Medulla oblongata (tissue), 1 donor: ENCODE measurements around the gene ESRRA.
A peak's percentile ranks its signal among the peaks of the same experiment; 100 is the strongest.

ENCODE experiments used
- DNase-seq: peaks from one replicate; pipeline ENCODE4 v3.0.0-alpha.2; 2015; ENCODE audit errors: extremely low spot score

ESRRA gene

DNA sequence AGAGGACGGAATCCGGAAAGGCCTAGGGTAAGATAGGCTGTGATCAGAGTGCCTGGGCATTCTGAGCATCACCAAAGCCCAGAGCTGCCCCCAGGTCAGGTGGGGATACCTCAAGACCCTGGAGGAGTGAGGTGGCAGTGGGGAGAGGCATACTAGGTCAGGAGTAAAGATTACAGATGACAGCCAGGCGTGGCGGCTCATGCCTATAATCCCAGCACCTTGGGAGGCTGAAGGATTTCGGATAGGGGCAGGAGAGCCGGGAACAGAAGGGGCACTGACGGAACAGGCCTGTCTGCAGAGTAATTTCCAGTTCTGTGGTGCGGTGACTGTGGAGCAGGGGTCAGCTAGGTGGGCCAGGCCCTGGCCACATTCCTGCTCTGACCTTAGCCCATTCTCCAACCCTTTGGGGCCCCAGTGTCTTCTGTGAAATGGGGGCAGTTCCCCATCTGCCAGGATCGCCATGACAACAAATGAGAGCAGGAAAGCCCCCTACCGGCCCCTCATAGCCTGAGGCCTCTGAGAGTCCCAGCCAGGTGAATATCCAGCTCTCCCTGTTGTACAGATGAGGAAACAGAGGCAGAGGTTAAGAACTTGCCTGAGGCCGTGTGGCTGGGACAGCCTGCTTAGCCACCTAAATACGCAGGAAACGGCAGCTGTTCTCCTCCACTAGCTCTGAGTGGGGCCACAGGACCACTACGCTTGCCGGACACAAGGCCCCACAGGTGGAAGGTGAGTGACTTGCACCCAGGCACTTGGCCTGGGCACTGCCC is 30.1 kb upstream of the ESRRA start:
- DNase-seq, result no peak

DNA sequence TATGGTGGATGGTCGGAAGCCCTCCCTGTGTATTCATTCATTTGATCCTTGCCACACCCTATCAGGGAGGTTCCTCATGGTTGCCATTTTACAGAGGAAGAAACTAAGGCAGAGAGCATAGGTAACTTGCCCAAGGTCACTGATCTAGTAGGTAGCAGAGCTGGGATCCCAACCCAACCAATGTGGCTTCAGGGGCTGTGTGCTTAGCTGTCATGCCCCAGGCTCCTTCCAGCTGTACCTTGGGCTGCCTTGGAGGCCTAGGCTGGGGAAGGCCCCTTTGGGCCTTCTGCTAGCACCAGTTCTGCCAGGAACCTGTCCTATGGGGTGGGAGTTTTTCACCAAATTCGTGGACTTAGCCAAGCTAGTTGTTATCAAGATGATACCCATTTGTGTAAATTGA is 29.5 kb upstream of the ESRRA start:
- DNase-seq, result no peak

DNA sequence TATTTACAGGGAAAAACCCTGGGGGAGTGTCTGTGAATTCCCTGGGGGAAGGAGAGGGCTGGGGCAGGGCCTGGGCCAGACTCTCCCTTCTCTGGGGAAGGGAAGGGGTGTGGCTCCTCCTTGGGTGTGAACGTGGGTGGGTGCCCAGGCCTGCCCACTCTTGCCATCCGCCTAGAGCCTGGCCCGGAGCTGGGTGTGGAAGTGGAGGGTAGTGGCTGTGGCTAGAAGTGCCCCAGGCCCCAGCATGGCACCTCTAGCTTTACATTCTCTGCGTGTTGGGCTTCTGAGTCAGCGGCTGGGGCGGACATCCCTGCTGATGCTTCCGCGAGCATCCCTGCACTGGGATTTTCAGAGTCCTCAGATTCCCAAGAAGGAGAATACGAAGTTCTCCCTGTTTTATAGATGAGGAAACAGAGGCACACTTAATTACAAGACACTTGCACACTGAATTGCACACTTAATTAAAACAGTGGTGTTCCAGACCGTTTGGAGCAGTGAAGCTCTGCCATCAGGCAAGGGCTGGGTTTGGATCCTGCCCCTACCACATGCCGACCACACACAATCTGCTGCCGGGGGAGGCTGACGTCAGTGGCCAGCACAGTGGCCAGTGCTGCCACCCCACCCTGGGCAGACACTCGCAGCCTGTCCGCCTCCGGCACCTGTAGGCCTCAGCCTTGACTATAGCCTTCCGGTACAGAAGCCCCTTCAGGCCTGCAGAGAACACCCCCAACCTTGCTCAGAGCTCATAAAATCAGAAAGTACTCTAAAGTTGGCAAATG is 28.5 kb upstream of the ESRRA start:
- no peak for DNase-seq

DNA sequence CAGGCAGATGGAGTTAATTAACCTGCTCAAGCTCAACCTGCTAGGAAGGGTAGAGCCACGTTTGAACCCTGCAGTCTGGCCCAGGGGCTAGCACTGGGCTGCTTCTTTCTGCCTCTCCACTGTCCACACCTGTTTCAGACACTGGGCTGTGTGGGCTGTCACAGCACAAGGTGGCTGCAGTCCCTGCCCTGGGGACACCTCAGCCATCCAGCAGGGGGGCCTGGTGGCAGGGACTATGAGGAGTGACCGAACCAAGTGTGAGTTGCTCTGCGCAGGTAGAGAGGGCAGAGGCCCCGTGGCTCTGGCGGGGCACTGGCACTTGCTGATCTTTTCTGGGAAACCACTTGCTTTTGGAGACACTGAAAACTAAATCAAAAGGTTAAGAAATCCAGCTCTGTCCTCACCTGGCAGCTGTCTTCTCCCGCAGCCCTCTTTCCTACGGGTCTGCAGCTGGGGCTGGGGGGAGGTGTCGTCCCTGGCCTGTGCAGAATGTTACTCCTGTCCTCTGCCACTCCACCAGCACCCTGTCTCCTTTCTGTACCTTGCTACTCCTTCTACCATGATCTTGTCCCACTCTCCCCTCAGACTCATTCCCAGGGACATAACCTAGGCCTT is 26.6 kb upstream of the ESRRA start:
- DNase-seq, result no peak

DNA sequence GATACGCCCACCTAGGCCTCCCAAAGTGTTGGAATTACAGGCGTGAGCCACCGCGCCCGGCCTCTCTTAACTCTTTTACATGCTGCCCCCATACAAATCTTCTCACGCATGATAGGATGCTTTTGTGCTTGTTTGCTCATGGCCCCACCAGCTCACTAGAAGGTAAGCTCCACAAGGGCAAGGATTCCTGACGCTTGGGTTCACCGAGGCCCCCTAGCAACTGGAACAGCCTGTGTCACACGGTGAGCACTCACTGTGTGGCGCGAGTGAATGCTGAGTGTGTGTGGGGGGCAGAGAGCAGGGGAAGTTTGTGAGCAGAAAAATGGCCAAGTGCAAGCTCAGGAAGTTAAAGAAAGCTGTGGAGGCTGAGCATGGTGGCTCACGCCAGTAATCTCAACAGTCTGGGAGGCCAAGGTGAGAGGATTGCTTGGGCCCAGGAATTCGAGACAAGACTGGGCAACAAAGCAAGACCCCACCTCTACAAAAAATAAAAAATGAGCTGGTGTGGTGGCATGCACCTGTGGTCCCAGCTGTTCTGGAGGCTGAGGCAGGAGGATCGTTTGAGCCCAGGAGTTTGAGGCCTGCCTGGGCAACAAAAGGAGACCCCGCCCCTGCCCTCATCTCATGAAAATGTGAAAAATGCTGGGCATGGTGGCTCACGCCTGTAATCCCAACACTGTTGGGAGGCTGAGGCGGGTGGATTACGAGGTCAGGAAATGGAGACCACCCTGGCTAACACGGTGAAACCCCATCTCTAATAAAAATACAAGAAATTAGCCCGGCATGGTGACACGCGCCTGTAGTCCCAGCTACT is 23.2 kb upstream of the ESRRA start:
- no peak for DNase-seq

DNA sequence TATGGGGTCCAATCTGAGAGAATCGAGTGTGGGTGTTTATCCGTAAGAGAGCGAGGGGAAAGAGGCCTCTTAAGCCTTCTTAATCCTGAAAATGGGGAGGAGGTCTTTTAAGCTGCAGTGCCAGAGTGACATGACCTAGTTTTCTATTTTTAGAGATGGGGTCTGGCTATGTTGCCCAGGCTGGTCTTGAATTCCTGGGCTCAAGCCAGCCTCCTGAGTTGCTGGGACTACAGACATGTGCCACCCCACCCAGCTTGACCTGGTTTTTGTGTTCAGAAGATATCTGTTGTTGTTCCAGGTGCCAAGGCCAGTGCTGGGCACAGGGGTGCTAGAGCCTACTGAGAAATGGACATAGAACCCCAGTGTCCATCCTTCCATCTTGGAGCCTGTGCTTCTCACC is 22.2 kb upstream of the ESRRA start:
- no peak for DNase-seq

DNA sequence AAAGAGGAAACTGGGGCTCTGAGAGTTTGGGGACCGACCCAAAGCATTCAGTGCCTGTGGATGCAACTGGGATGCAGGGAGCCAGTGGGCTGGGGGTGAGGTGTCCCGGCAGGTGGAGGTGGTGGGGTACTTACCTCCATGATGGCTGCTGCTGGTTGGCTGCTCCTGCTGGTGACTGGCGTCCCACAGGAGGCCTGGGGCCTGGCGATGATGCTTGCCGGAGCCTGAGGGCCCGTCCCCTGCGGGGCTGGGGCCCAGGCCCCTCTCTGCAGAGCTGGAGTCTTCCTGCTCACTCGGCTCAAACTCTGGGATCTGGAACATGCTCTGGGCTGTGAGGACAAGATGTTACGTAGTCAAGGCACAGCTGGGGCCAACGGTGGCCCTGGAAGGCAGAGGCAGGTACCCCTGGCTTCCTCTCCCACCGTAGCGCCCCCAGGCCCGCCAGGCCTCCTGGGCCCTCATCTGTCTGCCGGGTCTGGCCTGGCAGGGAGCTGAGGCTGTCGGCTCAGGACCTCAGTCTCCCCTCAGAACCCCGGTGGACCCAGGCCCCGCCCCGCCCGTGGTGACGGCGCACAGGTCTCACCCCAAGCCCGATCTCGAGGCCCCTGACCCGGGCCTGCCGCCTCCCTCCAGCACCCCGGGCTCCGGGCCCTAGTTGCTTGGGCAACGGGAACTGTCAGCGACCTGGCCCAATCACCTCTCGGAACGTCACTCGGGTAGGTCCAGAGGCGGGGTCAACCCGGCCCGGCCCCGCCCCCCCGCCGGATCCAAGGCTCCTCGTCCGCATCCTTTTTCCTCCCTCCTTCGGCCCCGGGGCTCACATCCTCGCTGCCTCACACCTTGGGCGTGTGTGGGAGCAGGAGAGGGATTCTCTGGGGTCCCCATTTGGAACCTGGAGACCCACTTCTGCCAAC is 21.0 kb upstream of the ESRRA start, which contains the start of gene BAD:
TSS of gene BAD (minus strand) at position 618 of the 914 bp plus-strand sequence. CDS start at position 321, 297 bp downstream.
- DNase-seq, result peak; percentile 98

DNA sequence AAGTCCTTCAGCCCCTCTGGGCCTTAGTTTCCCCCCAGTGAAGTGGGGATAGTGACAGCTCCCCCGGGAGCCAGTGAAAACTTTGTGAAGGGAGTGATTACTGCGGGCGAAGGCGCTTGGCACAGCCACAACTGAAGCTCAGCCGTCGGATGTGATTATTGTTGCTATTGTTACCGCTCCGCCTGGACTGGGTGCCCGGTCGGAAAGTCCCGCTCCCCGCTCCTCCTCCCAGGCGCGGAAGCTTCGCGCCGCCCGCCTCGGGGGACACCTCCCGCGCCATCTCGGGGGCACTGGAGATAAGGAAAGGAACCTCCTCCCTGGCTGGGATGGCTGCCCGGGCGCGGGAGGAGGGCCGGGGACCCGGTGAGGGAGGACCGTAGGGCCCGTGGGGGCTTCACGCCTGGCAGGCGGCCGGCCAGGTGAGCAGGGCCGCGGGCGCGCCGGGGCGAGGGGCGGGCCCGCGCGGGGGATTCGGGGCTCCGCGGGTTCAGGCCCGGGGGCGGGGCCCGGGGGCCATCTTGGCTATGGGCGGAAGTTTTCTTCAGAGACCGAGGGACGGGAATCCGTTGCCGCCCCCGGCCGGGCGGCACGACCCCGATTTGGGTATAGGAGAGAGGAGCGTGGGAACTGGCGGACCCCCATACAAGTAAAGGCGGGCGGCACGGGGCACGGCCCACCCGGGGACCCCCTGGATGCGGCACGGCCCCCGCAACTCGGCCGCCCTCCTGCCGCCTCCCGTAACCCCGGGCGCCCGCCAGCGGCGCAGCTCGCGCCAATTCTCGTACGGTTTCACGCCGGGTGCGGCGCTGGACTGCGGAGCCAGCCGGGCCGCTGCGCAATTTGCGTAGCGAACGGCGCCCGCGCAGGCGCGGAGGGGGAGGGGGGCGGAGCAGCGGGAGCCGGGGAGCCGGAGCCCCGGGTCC is 20.1 kb upstream of the ESRRA start, which contains the start of gene GPR137:
TSS of gene GPR137 (plus strand) at position 887 of the 923 bp plus-strand sequence. CDS start 677 bp downstream, outside the sequence.
- peak; percentile 89 for DNase-seq

DNA sequence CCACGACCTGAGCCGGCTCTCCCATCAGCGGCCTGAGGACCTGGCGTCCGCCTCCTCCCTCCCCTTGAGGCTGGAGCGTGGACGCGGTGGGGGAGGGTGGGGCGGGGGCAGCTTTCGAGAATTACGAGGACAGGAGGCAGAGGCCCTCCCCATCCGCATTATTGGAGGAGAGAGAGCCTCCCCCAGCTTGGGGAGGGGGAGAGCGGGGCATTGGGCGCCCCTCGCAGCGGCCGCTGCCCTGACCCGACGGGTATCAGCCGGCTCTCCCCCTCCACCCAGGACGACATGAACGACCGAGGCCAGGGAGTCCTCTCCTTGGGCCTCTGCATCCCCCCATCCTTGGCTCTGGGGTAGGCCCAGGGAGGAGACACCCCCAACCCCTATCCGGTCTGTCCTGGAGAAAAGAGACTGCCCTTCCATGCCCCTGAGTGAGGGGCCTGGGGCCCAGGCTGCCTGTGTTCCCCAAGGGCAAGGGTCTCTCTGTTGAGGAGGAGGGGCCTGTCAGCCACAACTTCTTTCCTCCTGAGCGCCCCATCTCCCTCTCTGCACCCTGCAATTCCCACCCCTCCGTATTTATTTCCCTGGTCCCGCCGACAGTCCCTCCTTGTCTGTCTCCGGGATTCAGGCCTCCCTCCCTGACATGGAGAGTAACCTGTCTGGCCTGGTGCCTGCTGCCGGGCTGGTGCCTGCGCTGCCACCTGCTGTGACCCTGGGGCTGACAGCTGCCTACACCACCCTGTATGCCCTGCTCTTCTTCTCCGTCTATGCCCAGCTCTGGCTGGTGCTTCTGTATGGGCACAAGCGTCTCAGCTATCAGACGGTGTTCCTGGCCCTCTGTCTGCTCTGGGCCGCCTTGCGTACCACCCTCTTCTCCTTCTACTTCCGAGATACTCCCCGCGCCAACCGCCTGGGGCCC is 19.2 kb upstream of the ESRRA start:
- no peak for DNase-seq

DNA sequence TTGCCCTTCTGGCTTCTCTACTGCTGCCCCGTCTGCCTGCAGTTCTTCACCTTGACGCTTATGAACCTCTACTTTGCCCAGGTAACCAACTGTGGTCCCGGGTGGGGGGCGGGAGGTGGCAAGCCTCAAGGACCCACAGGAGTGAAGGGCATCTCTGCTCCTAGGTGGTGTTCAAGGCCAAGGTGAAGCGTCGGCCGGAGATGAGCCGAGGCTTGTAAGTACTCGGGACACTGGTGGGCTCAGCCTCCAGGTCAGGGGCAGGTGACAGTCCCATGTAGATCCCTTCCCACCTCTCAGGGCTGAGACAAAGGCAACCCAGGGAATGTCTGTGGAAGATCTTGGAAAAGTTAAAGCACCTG is 18.5 kb upstream of the ESRRA start:
- DNase-seq, result no peak

DNA sequence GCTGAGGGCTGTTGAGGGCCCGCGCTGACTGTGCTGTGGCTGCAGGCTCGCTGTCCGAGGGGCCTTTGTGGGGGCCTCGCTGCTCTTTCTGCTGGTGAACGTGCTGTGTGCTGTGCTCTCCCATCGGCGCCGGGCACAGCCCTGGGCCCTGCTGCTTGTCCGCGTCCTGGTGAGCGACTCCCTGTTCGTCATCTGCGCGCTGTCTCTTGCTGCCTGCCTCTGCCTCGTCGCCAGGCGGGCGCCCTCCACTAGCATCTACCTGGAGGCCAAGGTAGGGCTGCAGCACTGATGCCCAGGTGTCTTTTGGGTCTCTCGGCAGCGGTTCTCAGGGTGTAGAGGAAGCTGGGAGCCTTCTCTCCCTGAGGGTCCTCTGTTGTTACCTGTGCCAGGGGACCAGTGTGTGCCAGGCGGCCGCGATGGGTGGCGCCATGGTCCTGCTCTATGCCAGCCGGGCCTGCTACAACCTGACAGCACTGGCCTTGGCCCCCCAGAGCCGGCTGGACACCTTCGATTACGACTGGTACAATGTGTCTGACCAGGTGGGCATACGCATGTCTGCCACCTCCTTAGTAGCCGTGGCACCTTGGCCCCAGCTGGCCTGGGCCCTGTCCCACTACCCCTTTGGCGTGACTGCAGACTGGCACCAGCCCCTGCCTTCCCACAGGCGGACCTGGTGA is 17.5 kb upstream of the ESRRA start:
- DNase-seq, result no peak

DNA sequence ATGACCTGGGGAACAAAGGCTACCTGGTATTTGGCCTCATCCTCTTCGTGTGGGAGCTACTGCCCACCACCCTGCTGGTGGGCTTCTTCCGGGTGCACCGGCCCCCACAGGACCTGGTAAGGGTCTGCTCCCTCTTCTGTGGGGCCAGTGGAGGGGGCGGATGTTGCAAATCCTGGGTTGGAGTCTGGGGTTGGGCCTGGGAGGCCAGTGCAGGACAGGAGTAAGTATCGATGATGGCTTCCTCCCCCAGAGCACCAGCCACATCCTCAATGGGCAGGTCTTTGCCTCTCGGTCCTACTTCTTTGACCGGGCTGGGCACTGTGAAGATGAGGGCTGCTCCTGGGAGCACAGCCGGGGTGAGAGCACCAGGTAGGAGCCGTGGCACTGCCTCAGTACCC is 17.0 kb upstream of the ESRRA start:
- DNase-seq, result no peak

DNA sequence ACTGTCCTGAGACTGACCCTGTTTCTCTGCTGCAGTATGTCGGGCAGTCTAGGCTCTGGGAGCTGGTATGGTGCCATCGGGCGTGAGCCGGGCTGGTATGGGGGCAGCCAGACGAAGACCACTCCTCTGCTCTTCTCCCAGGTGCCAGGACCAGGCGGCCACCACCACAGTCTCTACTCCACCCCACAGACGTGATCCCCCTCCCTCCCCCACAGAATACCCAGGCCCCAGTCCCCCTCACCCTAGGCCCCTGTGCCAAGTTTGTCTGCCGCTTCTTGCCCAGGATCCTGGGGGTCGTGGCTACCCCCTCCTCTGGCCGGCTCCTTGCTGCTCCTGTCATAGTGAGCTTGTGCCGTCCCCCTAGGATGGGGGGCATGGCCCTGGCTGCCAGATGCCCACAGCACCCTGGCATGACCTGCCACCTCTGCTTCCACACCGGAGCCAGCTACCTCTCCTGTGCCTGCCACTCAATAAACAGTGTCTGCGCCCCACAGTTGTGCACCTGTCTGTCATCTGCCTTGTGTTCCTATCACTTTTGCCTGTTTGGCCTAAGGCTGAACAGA is 16.2 kb upstream of the ESRRA start:
- no peak for DNase-seq

DNA sequence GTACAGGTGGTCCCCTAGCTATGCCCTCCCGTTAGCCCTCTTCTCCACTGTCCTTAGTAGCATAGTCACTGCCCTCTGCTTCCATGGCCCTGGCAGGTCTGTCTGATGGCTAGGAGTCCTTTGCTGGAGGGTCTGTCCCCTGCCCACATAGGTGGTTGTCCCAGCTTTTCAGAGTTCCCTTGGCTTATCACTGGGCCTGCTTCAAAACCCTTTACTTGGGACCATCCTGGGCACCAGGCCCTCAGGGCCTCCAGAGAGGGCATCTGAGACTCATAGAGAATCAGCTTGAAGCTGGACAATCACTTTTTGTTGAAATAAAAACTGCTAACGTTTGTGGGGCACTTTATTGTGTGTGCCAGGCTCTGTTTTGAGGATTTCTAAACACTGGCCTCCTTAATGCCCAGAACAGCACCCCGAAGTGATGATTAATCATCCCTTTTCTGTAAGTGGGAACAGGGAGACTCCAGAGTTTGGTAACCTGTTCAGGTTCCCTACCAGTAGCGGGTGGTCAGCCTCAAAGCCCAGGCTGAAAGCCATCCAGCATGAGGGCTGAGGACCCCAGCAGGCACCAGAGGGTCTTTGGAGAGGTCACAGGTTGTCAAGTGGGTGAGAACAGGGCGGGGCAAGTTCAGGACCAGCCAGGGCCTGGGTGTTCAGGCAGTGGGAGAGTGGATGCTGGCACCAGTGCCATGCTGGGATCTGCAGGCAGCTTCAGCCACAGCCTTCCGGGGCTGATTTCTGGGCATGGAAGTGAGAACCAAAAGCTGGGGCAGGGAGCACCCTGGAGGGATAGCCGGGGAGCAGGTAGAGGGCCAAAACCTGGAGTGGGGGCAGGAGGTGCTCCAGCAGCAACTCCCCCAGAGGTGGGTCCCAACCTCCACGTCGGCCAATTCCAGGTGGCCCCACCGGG is 14.7 kb upstream of the ESRRA start:
- DNase-seq, result peak; percentile 23

DNA sequence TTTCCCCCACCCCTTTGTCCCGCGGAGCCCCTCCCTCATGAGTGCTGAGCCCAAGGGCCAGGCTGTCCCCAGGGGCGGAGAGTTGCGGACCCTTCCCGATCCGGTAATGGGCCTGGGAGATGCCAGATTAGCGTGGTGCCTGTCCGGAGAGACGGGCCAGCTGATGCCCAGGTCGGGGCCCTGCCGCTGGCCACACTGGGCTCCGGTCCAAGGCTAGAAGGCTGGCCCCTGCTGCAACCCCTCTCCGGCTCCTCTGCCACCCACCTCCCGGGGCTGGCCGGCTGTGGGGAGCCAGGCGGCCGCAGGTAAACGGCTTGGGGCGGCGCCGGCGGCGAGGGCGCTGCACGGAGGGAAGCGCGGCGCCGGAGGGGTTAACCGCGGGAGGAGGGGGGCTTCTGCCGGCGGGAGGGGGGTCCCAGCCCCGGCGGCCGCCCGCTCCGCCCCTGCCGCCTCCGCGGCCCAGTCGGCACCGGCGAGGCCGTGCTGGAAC is 14.0 kb upstream of the ESRRA start, which contains the start of gene KCNK4:
TSS of gene KCNK4 (plus strand) at position 41 of the 490 bp plus-strand sequence. CDS start 1,717 bp downstream, outside the sequence.
- no peak for DNase-seq
